HCT116 (cell line): Measurements from ENCODE around the gene ZYG11A. TPM values are rescaled to one million over a fixed set of nuclear protein-coding genes. Genes with fewer than 3 reads are reported as not detected.

ENCODE experiments used
- ATAC-seq: fragments of 200-7000 bp; cut with Tn5 transposase; 2 replicates; pipeline ENCODE4 v1.9.1; 2020; ENCODE audit warnings: mild to moderate bottlenecking, moderate library complexity
- BruUV-seq: library from RNA; stranded (reverse); fragments of 400-500 nt; replicated peaks from 2 replicates; lab custom pipeline; 2021; lab: Mats Ljungman, UMichigan
- CTCF ChIA-PET: fragments of 300-600 bp; sonication (Branson Sonifier 250); formaldehyde crosslinking; loops from one replicate; lab custom pipeline; 2021; ENCODE audit warnings: antibody characterized with exemption; lab: Charles Lee
- POLR2A ChIA-PET: fragments of 300-600, 350-600 bp; sonication (Branson Sonifier 250); formaldehyde crosslinking; loops from one replicate; lab custom pipeline; 2021; ENCODE audit warnings: antibody characterized with exemption; lab: Charles Lee
- RAD21 ChIA-PET, 2 experiments: fragments of 300-600 bp; sonication (Branson Sonifier 250); formaldehyde crosslinking; loops; one replicate each; lab custom pipeline; 2023; ENCODE audit warnings: low total read pairs in 2 of 2; ENCODE audit not compliant: uncharacterized antibody in 2 of 2, unreplicated experiment in 2 of 2, low non-redundant PET in 1 of 2; lab: Charles Lee
- DNase-seq: peaks from one replicate; pipeline ENCODE4 v3.0.0-alpha.2; 2010; ENCODE audit warnings: low read depth, low spot score
- H2AFZ ChIP-seq: fragments of 200-600 bp; shearing (Covaris generic), sonication (generic); 2 replicates; pipeline ENCODE4 v1.6.1; 2017; ENCODE audit warnings: low read depth, mixed run types, mixed read lengths, antibody characterized with exemption, low read length; ENCODE audit not compliant: poor library complexity, severe bottlenecking
- H3K27ac ChIP-seq: 2 replicates; pipeline ENCODE4 v1.5.1; 2012; ENCODE audit warnings: low read depth, low read length
- H3K27me3 ChIP-seq: fragments of 200-600 bp; sonication (generic); 2 replicates; pipeline ENCODE4 v1.6.1; 2016; ENCODE audit warnings: mixed run types, low read length, mixed read lengths; ENCODE audit not compliant: insufficient read depth
- H3K36me3 ChIP-seq, 2 experiments: fragments of 200-500 bp in 1 of 2; fragments of 200-600 bp in 1 of 2; sonication (Bioruptor generic) in 1 of 2; sonication (generic) in 1 of 2; 2 replicates each; pipeline versions ENCODE4 v1.5.1 to v1.6.1; 2014 to 2016; ENCODE audit warnings: low read length in 2 of 2, inconsistent platforms in 1 of 2, mixed read lengths in 1 of 2, mixed run types in 1 of 2; ENCODE audit not compliant: insufficient read depth in 2 of 2, control insufficient read depth in 1 of 2
- H3K4me1 ChIP-seq, 2 experiments: fragments of 200-600 bp in 1 of 2; sonication (generic) in 1 of 2; 2 replicates each; pipeline versions ENCODE4 v1.5.1 to v1.6.1; 2012 to 2017; ENCODE audit warnings: low read length in 2 of 2, inconsistent platforms in 1 of 2, mild to moderate bottlenecking in 1 of 2, mixed read lengths in 1 of 2, mixed run types in 1 of 2, moderate library complexity in 1 of 2; ENCODE audit not compliant: insufficient read depth in 2 of 2, control insufficient read depth in 1 of 2
- H3K4me2 ChIP-seq: fragments of 200-600 bp; sonication (generic); 2 replicates; pipeline ENCODE4 v1.6.1; 2017; ENCODE audit warnings: mixed run types, low read length, mixed read lengths
- H3K4me3 ChIP-seq, 2 experiments: fragments of 200-600 bp in 1 of 2; sonication (generic) in 1 of 2; replicated peaks in 1 of 2; 2 replicates each; pipeline ENCODE4 v1.5.1; 2011 to 2016; ENCODE audit warnings: low read length in 2 of 2, control low read depth in 1 of 2, low read depth in 1 of 2, mild to moderate bottlenecking in 1 of 2, mixed read lengths in 1 of 2, mixed run types in 1 of 2
- H3K79me2 ChIP-seq: fragments of 200-600 bp; sonication (generic); 2 replicates; pipeline ENCODE4 v1.6.1; 2017; ENCODE audit warnings: mild to moderate bottlenecking, mixed run types, low read length, moderate library complexity, mixed read lengths; ENCODE audit not compliant: insufficient read depth
- H3K9ac ChIP-seq: fragments of 200-600 bp; sonication (generic); 2 replicates; pipeline ENCODE4 v1.6.1; 2016; ENCODE audit warnings: low read length, mixed read lengths
- H3K9me2 ChIP-seq: fragments of 200-600 bp; sonication (generic), shearing (Covaris generic); 2 replicates; pipeline ENCODE4 v1.6.1; 2017; ENCODE audit warnings: mixed run types, mild to moderate bottlenecking, moderate library complexity; ENCODE audit not compliant: insufficient read depth
- H3K9me3 ChIP-seq, 2 experiments: fragments of 200-500 bp in 1 of 2; fragments of 200-600 bp in 1 of 2; sonication (Bioruptor generic) in 1 of 2; sonication (generic) in 1 of 2; 2 replicates each; pipeline ENCODE4 v1.6.1; 2014 to 2017; ENCODE audit warnings: low read length in 2 of 2, mixed read lengths in 2 of 2, inconsistent platforms in 1 of 2, low read depth in 1 of 2, mild to moderate bottlenecking in 1 of 2, mixed run types in 1 of 2, moderate library complexity in 1 of 2; ENCODE audit not compliant: control insufficient read depth in 1 of 2, insufficient read depth in 1 of 2
- H4K20me1 ChIP-seq: fragments of 200-600 bp; sonication (generic), shearing (Covaris generic); 2 replicates; pipeline ENCODE4 v1.6.1; 2017; ENCODE audit warnings: mixed run types, mild to moderate bottlenecking, moderate library complexity; ENCODE audit not compliant: insufficient read depth
- EZH2 ChIP-seq: fragments of 200-600 bp; sonication (generic); IDR thresholded peaks from 2 replicates; pipeline ENCODE4 v1.6.1; 2017; ENCODE audit warnings: antibody characterized with exemption, mixed run types
- JUND ChIP-seq: IDR thresholded peaks from 2 replicates; pipeline ENCODE4 v1.6.1; 2012
- MAX ChIP-seq: IDR thresholded peaks from 2 replicates; pipeline ENCODE4 v1.6.1; 2012
- POLR2A ChIP-seq: IDR thresholded peaks from 2 replicates; pipeline ENCODE4 v1.7.0; 2011; ENCODE audit warnings: borderline replicate concordance; ENCODE audit not compliant: insufficient read depth, insufficient read length; ENCODE audit errors: extremely low read depth
- ZBTB33 ChIP-seq: IDR thresholded peaks from 2 replicates; pipeline ENCODE4 v1.6.1; 2011; ENCODE audit warnings: mild to moderate bottlenecking, low read length, moderate library complexity; ENCODE audit not compliant: insufficient replicate concordance; ENCODE audit errors: extremely low read depth
- intact Hi-C: fragments of 100-400 bp; cut with micrococcal nuclease; formaldehyde crosslinking; loops from 2 replicates; pipeline ENCODE4 v1.10.0; 2022
- microRNA counts: library from miRNA; unstranded; fragments of <30 nt; microRNA quantifications from one replicate; lab custom pipeline; 2015
- microRNA-seq: library from miRNA; unstranded; fragments of <30 nt; microRNA quantifications from one replicate; pipeline ENCODE4, GENCODE V29; 2016; ENCODE audit warnings: borderline number of aligned reads
- total RNA-seq: library from RNA; stranded (reverse); gene quantifications from one replicate; pipeline ENCODE4 v1.2.1, GENCODE V29; 2021; ENCODE audit not compliant: unreplicated experiment
- TF ChIP-seq, protein P1 (sequence below): IDR thresholded peaks from 2 replicates; pipeline ENCODE4 v1.6.1; 2012
- TF ChIP-seq, protein P2 (sequence below), 3 experiments: fragments of 200-600 bp in 1 of 3; sonication (generic) in 1 of 3; IDR thresholded peaks in 2 of 3; conservative IDR thresholded peaks in 1 of 3; 2 replicates each; pipeline ENCODE4 v1.5.1; 2012 to 2017; ENCODE audit warnings: low read depth in 2 of 3, low read length in 2 of 3, antibody characterized with exemption in 1 of 3, borderline replicate concordance in 1 of 3, control low read depth in 1 of 3, mild to moderate bottlenecking in 1 of 3, mixed read lengths in 1 of 3, mixed run types in 1 of 3, moderate library complexity in 1 of 3; ENCODE audit not compliant: insufficient read depth in 1 of 3

ZYG11A gene
- total RNA-seq, 1 experiment from 2014 or later: 0.05 TPM

GRCh38 chr1:52944566-52944965 lies 102.0 kb downstream of the ZYG11A start:
- ChIA-PET POLR2A (no interaction called here), RAD21 (no interaction called here), CTCF (no interaction called here)
- no peak overlapping the region for H3K4me3 ChIP-seq
- intact Hi-C loops: no loop called here
- H3K4me1 ChIP-seq: peaks cover 19 to 23% of the 10 kb centered on the region in 2 experiments; a peak in 3 of 4 replicates
- no peaks in the 10 kb centered on the region for H4K20me1 ChIP-seq
- H3K27ac ChIP-seq: no peak overlapping the region
- no peaks in the 10 kb centered on the region for H3K36me3 ChIP-seq
- H3K9me3 ChIP-seq: no peaks in the 10 kb centered on the region; a peak in 1 of 4 replicates
- peak; percentile 71 for ATAC-seq
- BruUV-seq: no TSS peak
- no peak overlapping the region for H2AFZ ChIP-seq
- peak overlapping the region; percentile 55 for H3K4me2 ChIP-seq
- no peaks in the 10 kb centered on the region for H3K27me3 ChIP-seq
- no peak for DNase-seq
- H3K79me2 ChIP-seq: no peaks in the 10 kb centered on the region
- TF ChIP-seq POLR2A (no peak), JUND (0 out of 2 replicates have a peak, but pooled peaks have one; percentile 15), ZBTB33 (no peak), EZH2 (no peak), MAX (no peak)
- TF ChIP-seq, protein P1, sequence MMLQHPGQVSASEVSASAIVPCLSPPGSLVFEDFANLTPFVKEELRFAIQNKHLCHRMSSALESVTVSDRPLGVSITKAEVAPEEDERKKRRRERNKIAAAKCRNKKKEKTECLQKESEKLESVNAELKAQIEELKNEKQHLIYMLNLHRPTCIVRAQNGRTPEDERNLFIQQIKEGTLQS: no peak
- TF ChIP-seq, protein P2, sequence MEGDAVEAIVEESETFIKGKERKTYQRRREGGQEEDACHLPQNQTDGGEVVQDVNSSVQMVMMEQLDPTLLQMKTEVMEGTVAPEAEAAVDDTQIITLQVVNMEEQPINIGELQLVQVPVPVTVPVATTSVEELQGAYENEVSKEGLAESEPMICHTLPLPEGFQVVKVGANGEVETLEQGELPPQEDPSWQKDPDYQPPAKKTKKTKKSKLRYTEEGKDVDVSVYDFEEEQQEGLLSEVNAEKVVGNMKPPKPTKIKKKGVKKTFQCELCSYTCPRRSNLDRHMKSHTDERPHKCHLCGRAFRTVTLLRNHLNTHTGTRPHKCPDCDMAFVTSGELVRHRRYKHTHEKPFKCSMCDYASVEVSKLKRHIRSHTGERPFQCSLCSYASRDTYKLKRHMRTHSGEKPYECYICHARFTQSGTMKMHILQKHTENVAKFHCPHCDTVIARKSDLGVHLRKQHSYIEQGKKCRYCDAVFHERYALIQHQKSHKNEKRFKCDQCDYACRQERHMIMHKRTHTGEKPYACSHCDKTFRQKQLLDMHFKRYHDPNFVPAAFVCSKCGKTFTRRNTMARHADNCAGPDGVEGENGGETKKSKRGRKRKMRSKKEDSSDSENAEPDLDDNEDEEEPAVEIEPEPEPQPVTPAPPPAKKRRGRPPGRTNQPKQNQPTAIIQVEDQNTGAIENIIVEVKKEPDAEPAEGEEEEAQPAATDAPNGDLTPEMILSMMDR (IDR thresholded peaks at IDR 0.05 in 2 of 3, conservative IDR thresholded peaks at IDR 0.05 in 1 of 3; ENCODE audit: borderline replicate concordance in 1 of 3, insufficient read depth in 1 of 3, low read depth in 2 of 3, low read length in 2 of 3): no peak
- no peaks in the 10 kb centered on the region for H3K9me2 ChIP-seq
- no peak overlapping the region for H3K9ac ChIP-seq

MicroRNAs within 50 kb of the gene (microRNA counts, 767-probe panel; counts per million panel counts)
- microRNA hsa-miR-1273f (lab: Ali Mortazavi, UCI): not detected
- microRNA hsa-miR-1273g-5p (lab: Ali Mortazavi, UCI): not detected

Small RNA genes lying within 50 kb of the gene (microRNA-seq; reads per million reads assigned to microRNA genes)
- gene MIR1273F: not detected
- not detected for gene MIR1273G
- gene MIR5095: not detected

Other genes starting within 250 kb of the ZYG11A start
- not detected for gene GPX7, start 240.4 kb upstream of the ZYG11A start, total RNA-seq
- gene SHISAL2A, start 209.6 kb upstream of the ZYG11A start, total RNA-seq: not detected
- gene COA7, start 144.4 kb upstream of the ZYG11A start, total RNA-seq: 43.6 TPM
- 20.7 TPM for gene ZYG11B, start 116.3 kb upstream of the ZYG11A start, total RNA-seq
- gene ECHDC2, start 79.0 kb downstream of the ZYG11A start, total RNA-seq: 50.4 TPM
- gene SCP2, start 84.5 kb downstream of the ZYG11A start, total RNA-seq: 62.0 TPM
- 0.22 TPM for gene PODN, start 219.5 kb downstream of the ZYG11A start, total RNA-seq